Measurements from ENCODE around the gene PDZK1IP1. TPM values are rescaled to one million over a fixed set of nuclear protein-coding genes. Genes with fewer than 3 reads are reported as not detected.

The PDZK1IP1 gene
- total RNA-seq, 1 donor from 2014 or later, result not detected

- no peak for DNase-seq (ENCODE audit: extremely low spot score, unreplicated experiment)
- H3K27ac Mint-ChIP-seq, result no peak overlapping the region
- no peak overlapping the region for H3K4me3 Mint-ChIP-seq
- no peaks in the 10 kb centered on the region for H3K9me3 Mint-ChIP-seq
- peaks cover 5% of the 10 kb centered on the region for H3K4me1 Mint-ChIP-seq (ENCODE audit: unreplicated experiment)
- no peak for TF ChIP-seq CTCF (conservative IDR thresholded peaks at IDR 0.05)
- H3K27me3 Mint-ChIP-seq, result peaks cover 85% of the 10 kb centered on the region
- H3K36me3 Mint-ChIP-seq, result peaks cover 5% of the 10 kb centered on the region
Measured at GRCh38 chr1:47229031-47229885, 39.4 kb upstream of the PDZK1IP1 start.

- Mint-ChIP-seq H3K27me3 (peaks cover 79% of the 10 kb centered on the region), H3K9me3 (no peaks in the 10 kb centered on the region)
Measured at GRCh38 chr1:47228644-47229030, 38.8 kb upstream of the PDZK1IP1 start.

GRCh38 chr1:47227341-47228232 is 37.8 kb upstream of the PDZK1IP1 start:
- H3K9me3 Mint-ChIP-seq, result no peaks in the 10 kb centered on the region
- H3K4me1 Mint-ChIP-seq (ENCODE audit: unreplicated experiment), result peaks cover 5% of the 10 kb centered on the region
- TF ChIP-seq CTCF (conservative IDR thresholded peaks at IDR 0.05), result no peak
- no peak for DNase-seq (ENCODE audit: extremely low spot score, unreplicated experiment)
- peaks cover 68% of the 10 kb centered on the region for H3K27me3 Mint-ChIP-seq
- no peak overlapping the region for H3K27ac Mint-ChIP-seq
- no peaks in the 10 kb centered on the region for H3K36me3 Mint-ChIP-seq
- H3K4me3 Mint-ChIP-seq, result peak overlapping the region; percentile 45

More at GRCh38 chr1:47228644-47229030, 38.8 kb upstream of the PDZK1IP1 start:
- peaks cover 5% of the 10 kb centered on the region for H3K4me1 Mint-ChIP-seq (ENCODE audit: unreplicated experiment)
- H3K4me3 Mint-ChIP-seq, result no peak overlapping the region
- no peak for DNase-seq (ENCODE audit: extremely low spot score, unreplicated experiment)
- H3K36me3 Mint-ChIP-seq, result no peaks in the 10 kb centered on the region
- no peak for TF ChIP-seq CTCF (conservative IDR thresholded peaks at IDR 0.05)
- H3K27ac Mint-ChIP-seq, result no peak overlapping the region

- Mint-ChIP-seq H3K4me3 (no peak overlapping the region), H3K27ac (no peak overlapping the region), H3K4me1 (ENCODE audit: unreplicated experiment) (peaks cover 5% of the 10 kb centered on the region), H3K36me3 (no peaks in the 10 kb centered on the region), H3K9me3 (no peaks in the 10 kb centered on the region), H3K27me3 (peaks cover 62% of the 10 kb centered on the region)
- DNase-seq (ENCODE audit: extremely low spot score, unreplicated experiment), result no peak
- no peak for TF ChIP-seq CTCF (conservative IDR thresholded peaks at IDR 0.05)
Measured at GRCh38 chr1:47226839-47227215, 37.0 kb upstream of the PDZK1IP1 start.

- Mint-ChIP-seq H3K4me3 (peak overlapping the region; percentile 75), H3K4me1 (ENCODE audit: unreplicated experiment) (peaks cover under 1% of the 10 kb centered on the region), H3K27me3 (peaks cover 57% of the 10 kb centered on the region), H3K9me3 (no peaks in the 10 kb centered on the region), H3K36me3 (no peaks in the 10 kb centered on the region), H3K27ac (no peak overlapping the region)
- no peak for TF ChIP-seq CTCF (conservative IDR thresholded peaks at IDR 0.05)
- no peak for DNase-seq (ENCODE audit: extremely low spot score, unreplicated experiment)
Measured at GRCh38 chr1:47226121-47226838, 36.4 kb upstream of the PDZK1IP1 start.
